GM12878 (cell line): Measurements from ENCODE around the gene FLOT1.

Source experiments
- CEBPB ChIP-seq, 2 experiments: fragments of 150-350 bp in 1 of 2; IDR thresholded peaks; 2 replicates each; pipeline ENCODE4 v1.6.1; 2012 to 2014; ENCODE audit warnings: low read depth in 2 of 2, low read length in 2 of 2, borderline replicate concordance in 1 of 2, inconsistent platforms in 1 of 2
- E2F4 ChIP-seq: IDR thresholded peaks from 2 replicates; pipeline ENCODE4 v1.6.1; 2012; ENCODE audit warnings: low read depth, low read length, improper control_type of control experiment
- IKZF2 ChIP-seq, 2 experiments: fragments of 450-650 bp; IDR thresholded peaks; 2 replicates each; pipeline ENCODE4 v1.6.1; 2017; ENCODE audit warnings: mild to moderate bottlenecking in 2 of 2, moderate library complexity in 2 of 2
- IRF5 ChIP-seq: fragments of 450-650 bp; IDR thresholded peaks from 2 replicates; pipeline ENCODE4 v1.6.1; 2017; ENCODE audit warnings: borderline replicate concordance
- NFYB ChIP-seq: IDR thresholded peaks from 2 replicates; pipeline ENCODE4 v1.6.1; 2011; ENCODE audit warnings: low read depth, mild to moderate bottlenecking, low read length, improper control_type of control experiment, moderate library complexity; ENCODE audit not compliant: insufficient read depth
- TARDBP ChIP-seq: IDR thresholded peaks from 2 replicates; pipeline ENCODE4 v1.6.1; 2016; ENCODE audit warnings: borderline replicate concordance

GRCh38 chr6:30725713-30726505 is 16.6 kb downstream of the FLOT1 start:
- TF ChIP-seq CEBPB (IDR thresholded peaks at IDR 0.05; ENCODE audit: borderline replicate concordance in 1 of 2, low read depth in 2 of 2, low read length in 2 of 2): no peak
- TF ChIP-seq TARDBP: no peak
- no peak for TF ChIP-seq E2F4
- TF ChIP-seq IRF5: no peak
- no peak for TF ChIP-seq NFYB
- TF ChIP-seq IKZF2 (IDR thresholded peaks at IDR 0.05): no peak
